Measurements from ENCODE around the gene NRROS.

- no peak for TF ChIP-seq JUNB (IDR thresholded peaks at IDR 0.05)
- TF ChIP-seq, protein P1, sequence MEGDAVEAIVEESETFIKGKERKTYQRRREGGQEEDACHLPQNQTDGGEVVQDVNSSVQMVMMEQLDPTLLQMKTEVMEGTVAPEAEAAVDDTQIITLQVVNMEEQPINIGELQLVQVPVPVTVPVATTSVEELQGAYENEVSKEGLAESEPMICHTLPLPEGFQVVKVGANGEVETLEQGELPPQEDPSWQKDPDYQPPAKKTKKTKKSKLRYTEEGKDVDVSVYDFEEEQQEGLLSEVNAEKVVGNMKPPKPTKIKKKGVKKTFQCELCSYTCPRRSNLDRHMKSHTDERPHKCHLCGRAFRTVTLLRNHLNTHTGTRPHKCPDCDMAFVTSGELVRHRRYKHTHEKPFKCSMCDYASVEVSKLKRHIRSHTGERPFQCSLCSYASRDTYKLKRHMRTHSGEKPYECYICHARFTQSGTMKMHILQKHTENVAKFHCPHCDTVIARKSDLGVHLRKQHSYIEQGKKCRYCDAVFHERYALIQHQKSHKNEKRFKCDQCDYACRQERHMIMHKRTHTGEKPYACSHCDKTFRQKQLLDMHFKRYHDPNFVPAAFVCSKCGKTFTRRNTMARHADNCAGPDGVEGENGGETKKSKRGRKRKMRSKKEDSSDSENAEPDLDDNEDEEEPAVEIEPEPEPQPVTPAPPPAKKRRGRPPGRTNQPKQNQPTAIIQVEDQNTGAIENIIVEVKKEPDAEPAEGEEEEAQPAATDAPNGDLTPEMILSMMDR (IDR thresholded peaks at IDR 0.05), result no peak
- no peak for TF ChIP-seq KDM5A (IDR thresholded peaks at IDR 0.05)
- no peak for TF ChIP-seq HOXA7 (CRISPR knock-in tag; IDR thresholded peaks at IDR 0.05)
- TF ChIP-seq NPAS2 (CRISPR knock-in tag; IDR thresholded peaks at IDR 0.05; ENCODE audit: borderline replicate concordance), result no peak
- no peak for TF ChIP-seq FOSB (CRISPR knock-in tag; IDR thresholded peaks at IDR 0.05)
- TF ChIP-seq, protein P2, sequence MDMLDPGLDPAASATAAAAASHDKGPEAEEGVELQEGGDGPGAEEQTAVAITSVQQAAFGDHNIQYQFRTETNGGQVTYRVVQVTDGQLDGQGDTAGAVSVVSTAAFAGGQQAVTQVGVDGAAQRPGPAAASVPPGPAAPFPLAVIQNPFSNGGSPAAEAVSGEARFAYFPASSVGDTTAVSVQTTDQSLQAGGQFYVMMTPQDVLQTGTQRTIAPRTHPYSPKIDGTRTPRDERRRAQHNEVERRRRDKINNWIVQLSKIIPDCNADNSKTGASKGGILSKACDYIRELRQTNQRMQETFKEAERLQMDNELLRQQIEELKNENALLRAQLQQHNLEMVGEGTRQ (IDR thresholded peaks at IDR 0.05), result no peak
- TF ChIP-seq CBX2 (IDR thresholded peaks at IDR 0.05; ENCODE audit: borderline replicate concordance, low read depth), result no peak
- TF ChIP-seq POLR2A (IDR thresholded peaks at IDR 0.05; ENCODE audit: low read length), result no peak
- no peak for TF ChIP-seq EP300 (IDR thresholded peaks at IDR 0.05)
- TF ChIP-seq ZFP36 (IDR thresholded peaks at IDR 0.05; ENCODE audit: borderline replicate concordance, partially characterized antibody), result no peak
- no peak for TF ChIP-seq CEBPB (IDR thresholded peaks at IDR 0.05)
Measured at GRCh38 chr3:196659901-196660351, 20.4 kb downstream of the NRROS start.

Data from A549 (cell line).